HL-60/S4 treated with retinoic acid at 250 ng/mL for 4 days and 3 days (cell line): ENCODE data around the gene ZFYVE28.

ENCODE experiments used
- in situ Hi-C: fragments of 300-500 bp; cut with MboI; formaldehyde crosslinking; loops from 2 replicates; pipeline ENCODE4 v1.7.0; 2022; ENCODE audit warnings: low sequenced_read_pairs

ZFYVE28 gene

DNA sequence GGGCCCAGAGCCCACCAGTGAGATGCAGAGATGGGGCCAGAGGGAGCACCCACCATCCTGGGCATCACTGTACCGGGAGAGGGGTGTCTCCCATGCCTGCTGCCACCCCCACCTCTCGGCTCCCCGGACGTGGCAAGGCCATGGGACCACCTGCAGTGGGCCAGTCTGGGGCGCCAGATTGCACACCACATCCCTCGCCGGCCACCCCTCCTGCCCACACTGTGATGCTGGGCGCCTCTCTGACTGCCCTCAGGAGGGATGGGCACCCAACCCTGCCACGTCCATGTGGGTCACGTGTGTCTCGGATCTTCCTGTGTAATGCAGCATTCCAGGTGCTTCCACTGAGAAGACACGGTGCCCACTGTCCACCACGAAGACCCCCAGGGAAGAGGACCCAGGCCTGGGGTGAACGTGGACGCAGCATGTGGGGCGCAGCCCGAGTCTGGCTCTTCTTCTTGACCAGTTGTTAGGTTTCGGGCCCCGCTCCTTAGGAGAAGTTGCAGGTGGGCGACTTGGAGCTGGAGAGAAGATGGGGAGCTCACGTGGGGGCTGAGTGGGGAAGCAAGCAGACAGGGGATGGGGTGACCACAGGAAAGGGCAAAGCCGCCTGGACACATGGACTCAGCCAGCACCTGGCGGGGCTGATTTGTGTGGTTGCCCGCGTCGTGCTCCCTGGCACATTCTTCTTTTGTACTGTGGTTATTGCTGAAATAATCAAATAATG is 47.7 kb downstream of the ZFYVE28 start:
- in situ Hi-C loops: no loop called here

DNA sequence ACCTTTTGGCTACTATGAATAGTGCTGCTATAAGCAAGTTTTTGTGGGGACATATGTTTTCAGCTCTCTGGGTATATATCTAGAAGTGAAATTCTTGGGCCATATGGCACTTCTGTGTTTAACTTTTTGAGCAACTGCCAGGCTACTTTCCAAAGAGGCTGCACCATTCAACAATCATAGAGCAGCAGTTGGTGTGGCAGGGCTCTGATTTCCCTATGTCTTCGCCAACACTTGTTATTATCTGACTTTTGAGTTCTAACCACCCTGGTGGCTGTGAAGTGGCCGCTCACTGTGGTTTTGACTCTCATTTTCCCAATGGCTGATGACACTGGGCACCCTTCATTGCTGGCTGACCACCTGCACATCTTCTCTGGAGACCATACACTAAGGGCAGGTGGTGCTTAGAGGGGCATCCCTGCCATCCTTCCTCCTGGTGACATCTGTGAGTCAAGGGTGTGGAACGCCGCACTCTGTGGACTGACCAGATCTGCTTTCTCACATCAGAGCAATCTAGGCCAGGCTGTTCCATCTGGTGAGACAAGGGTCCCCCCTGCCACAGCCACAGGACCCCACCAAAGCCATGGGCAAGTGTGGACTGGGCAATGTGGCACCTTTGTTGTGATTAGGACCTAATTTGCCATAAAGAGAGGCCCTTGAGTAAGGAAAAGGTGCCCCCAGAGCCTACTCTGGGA is 49.6 kb downstream of the ZFYVE28 start:
- in situ Hi-C loops: no loop called here

- in situ Hi-C loops: no loop called here
Observed at GRCh38 chr4:2367626-2368025, 50.8 kb downstream of the ZFYVE28 start.

- in situ Hi-C loops: no loop called here
Observed at GRCh38 chr4:2366252-2367192, 51.9 kb downstream of the ZFYVE28 start.

DNA sequence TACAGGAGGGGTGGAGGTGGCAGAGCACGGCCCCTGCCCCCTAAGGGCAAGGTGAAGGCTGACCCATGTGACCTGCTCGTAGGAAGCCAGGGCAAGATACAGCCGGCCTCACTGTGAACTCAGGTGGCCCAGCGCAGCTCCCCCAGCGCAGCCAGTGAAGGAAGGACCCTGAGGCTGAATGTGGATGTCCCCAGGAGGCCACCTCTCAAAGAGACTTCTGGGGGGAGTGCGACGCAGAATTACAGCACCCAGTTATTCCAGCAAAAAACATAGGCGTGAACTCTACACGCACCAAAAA is 52.6 kb downstream of the ZFYVE28 start:
- in situ Hi-C loops: no loop called here

DNA sequence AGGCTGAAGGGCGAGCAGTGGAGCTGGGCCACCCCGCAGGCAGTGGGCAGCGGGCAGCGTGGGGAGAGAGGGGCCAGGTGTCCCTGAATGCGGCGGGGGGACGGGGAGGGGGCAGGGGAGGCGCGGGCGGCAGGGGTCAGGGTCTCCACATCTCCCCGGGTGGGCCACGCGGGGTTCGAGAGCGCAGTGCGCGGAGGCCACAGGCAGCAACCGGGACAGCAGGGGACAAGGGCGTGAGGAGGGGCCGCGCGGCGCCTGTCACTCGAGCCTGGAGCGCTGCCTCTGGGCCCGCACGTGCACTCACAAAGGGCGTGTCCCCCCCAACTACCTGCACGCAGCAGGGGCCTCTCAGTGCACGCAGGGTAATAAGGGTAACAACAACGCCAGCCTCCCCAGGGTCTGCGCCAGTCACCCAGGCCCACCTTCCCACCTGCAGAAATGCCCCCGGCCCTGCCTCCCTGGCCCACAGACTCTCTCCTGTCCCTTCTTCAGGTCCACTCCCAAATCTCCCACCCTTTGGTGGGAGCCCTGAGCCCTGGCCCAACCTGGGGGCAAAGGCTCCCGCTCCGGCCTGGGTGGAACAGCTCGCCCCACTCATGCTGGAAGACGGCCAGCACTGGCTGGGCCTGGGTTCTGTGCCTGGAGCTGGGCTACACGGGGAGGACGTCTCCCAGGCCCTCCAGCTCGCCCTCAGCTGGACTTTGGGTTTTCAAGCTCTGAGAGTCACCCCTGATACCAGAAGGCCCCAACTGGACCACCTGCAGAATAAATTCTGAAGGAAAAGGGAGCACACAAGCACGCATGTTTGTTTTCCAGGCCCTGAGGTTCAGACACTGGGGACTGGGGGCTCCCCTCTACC is 53.2 kb downstream of the ZFYVE28 start:
- in situ Hi-C loops: no loop called here

GRCh38 chr4:2364654-2365053 is 53.8 kb downstream of the ZFYVE28 start:
- in situ Hi-C loops: no loop called here

DNA sequence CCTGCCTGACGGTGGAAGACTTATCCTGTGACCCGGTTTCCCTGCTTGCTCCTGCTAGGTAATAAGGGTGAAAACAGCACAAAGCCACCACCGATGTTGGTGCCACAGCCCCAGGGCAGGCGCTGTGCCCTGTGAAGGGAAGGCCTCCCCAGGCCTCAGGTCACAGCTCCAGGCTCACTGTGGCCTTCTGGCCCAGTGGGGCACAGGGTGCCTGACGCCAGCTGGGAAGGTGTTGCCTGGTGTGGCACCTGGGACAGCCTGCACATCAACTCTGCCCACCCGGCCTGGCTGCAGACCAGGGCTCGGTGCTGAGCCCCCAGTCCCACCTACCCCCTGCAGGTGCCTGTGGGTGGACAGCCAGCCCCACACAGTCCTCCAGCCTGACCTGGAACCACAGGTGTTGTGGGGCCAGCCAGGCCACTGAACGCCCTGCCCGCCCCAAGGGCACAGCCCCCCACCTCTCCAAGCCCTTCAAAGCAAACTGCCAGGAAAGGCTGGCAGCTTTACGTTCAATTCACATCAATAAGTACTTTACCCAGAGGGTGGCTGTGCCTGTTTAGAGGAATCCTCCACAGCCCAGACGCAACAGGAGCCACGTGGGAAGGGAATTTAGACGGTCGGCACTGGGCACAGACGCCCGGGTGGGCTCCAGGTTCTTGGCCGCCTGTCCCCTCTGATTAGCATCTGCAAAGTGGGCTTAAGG is 54.3 kb downstream of the ZFYVE28 start:
- in situ Hi-C loops: no loop called here

GRCh38 chr4:2363056-2363721 is 55.3 kb downstream of the ZFYVE28 start:
- in situ Hi-C loops: no loop called here

DNA sequence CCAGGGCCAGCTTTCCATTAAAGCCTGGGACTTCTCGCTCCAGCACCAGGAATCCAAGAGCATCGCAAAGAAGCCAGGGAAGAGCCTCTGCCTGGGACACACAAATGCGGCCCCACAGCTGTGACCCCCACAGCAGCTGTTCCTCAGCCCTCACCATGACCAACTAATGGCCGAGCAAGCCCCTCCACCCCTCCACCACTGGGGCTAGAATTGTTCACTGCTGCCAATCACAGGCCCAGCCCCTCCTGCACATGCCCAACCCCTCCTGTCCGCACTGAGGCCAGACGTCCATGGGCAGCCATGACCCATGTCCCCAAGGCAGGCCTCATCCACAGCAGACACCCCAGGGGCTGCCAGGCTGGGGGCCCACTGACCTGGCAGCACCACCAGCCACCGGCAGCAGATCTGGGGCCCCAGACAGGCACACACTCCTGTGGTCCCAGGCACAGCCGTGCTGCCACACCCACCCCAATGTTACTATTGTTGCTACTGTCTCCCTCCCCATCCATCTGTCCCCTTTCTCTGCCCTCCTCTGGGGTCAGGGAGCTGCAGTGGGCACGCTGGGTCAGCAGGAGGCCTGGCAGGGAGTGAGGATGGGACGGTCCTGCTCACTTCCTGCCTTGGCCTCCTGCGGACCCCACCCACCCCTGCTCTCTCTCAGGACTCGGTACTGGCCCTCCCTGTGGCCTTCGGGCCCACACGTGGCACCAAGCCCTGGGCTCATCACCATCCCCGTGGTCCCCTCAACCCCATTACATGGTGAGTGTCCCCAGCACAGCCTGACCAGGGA is 56.0 kb downstream of the ZFYVE28 start:
- in situ Hi-C loops: no loop called here

- in situ Hi-C loops: no loop called here
Observed at GRCh38 chr4:2361366-2362265, 56.8 kb downstream of the ZFYVE28 start.

DNA sequence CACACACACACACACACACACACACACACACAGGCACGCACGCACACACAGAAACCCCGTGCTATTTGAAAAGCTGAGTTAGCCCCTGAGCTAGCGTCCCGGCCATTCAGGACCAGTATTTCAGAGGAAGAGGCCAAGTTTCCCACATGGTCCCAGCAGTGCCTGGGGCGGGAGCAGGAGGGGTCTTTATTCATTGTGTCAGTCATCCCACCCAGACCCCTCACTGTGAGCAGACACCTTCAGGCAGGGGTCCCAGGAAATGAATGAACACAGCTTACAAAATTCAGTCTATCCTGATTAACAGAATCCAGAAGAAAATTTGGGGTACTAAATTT is 58.1 kb downstream of the ZFYVE28 start:
- in situ Hi-C loops: no loop called here

- in situ Hi-C loops: no loop called here
Observed at GRCh38 chr4:2359591-2360395, 58.7 kb downstream of the ZFYVE28 start.

DNA sequence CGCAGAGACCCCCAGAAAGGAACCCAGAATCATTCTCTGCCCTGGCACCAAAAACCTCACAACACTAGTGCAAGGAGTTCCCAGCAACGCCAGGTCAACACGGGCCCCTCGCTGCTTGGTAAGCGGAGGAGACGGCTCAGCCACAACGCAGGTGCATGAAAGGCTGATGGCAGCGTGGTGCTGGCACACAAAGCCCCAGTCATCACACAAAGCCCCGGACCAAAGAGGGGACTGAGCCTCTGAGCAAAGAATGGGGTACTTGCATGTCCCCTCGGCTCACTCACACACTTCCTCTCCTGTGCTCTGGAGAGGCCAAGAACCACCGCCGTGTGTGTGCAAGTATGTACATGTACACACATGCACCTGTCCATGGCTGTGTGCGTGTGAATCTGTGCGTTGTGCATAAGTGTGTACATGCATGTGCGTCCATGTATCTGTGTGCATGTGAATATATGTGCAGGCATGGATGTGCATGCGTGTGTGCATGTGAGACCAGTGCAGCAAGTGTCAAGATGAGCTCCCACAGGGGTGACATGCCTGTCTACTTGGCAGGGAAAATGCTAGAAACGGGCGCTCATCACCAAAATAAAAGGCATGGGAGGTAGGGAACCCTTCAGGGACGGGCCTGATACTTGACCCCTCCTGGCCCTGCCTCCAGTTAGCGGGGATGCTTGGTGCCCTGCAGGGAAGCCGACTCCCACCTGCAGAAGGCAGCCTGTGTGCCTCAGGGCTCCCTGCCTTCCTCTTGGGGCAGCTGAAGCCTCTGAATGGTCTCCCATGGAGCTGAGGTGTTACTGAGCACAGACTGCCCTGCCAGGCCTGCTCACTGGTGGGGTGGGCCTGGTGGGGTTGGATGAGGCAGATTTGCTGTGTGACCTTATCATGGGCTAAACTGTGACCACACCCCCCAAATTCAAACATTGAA is 60.4 kb downstream of the ZFYVE28 start:
- in situ Hi-C loops: no loop called here

- in situ Hi-C loops: no loop called here
Observed at GRCh38 chr4:2356123-2357069, 62.0 kb downstream of the ZFYVE28 start.
